T-helper 2 cell treated with Interferon-gamma antibody and Interleukin-4, amounts not matched to agents 5 μg/mL and 100 μg/mL, for 36 hours (primary cell): ENCODE data around the gene MYOCOS.
"Not testable (repeated sequence)": the region's sequence is repeated elsewhere in the genome, so short reads cannot be mapped to it uniquely, and the experiment has no call there.

Experiments used
- DNase-seq: peaks from one replicate; pipeline ENCODE4 v3.0.0; 2021; ENCODE audit warnings: low spot score
- H3K27ac Mint-ChIP-seq: one replicate; pipeline ENCODE4 v1.8.0; 2021; ENCODE audit warnings: mild to moderate bottlenecking, mixed read lengths
- H3K27me3 Mint-ChIP-seq: one replicate; pipeline ENCODE4 v1.8.0; 2021; ENCODE audit warnings: low read depth, mixed read lengths
- H3K36me3 Mint-ChIP-seq: one replicate; pipeline ENCODE4 v1.8.0; 2021; ENCODE audit warnings: low read depth, mixed read lengths
- H3K4me1 Mint-ChIP-seq: one replicate; pipeline ENCODE4 v1.8.0; 2021; ENCODE audit warnings: low read depth, mixed read lengths
- H3K4me3 Mint-ChIP-seq: one replicate; pipeline ENCODE4 v1.8.0; 2022; ENCODE audit warnings: mild to moderate bottlenecking, moderate library complexity, mixed read lengths
- H3K9me3 Mint-ChIP-seq: one replicate; pipeline ENCODE4 v1.8.0; 2021; ENCODE audit warnings: mixed read lengths

Gene MYOCOS

GRCh38 chr1:171640225-171640624 lies 18.2 kb downstream of the MYOCOS start:
- no peak for DNase-seq
- H3K36me3 Mint-ChIP-seq = no peaks in the 10 kb centered on the region
- no peak overlapping the region for H3K27ac Mint-ChIP-seq
- H3K27me3 Mint-ChIP-seq = peaks cover 7% of the 10 kb centered on the region
- no peak overlapping the region for H3K4me3 Mint-ChIP-seq
- no peaks in the 10 kb centered on the region for H3K9me3 Mint-ChIP-seq
- peaks cover 3% of the 10 kb centered on the region for H3K4me1 Mint-ChIP-seq

- no peaks in the 10 kb centered on the region for H3K36me3 Mint-ChIP-seq
- no peak overlapping the region for H3K4me3 Mint-ChIP-seq
- peaks cover 3% of the 10 kb centered on the region for H3K4me1 Mint-ChIP-seq
- H3K27ac Mint-ChIP-seq = no peak overlapping the region
- DNase-seq = no peak
- peaks cover 7% of the 10 kb centered on the region for H3K27me3 Mint-ChIP-seq
- no peaks in the 10 kb centered on the region for H3K9me3 Mint-ChIP-seq
These were observed 19.2 kb downstream of the MYOCOS start for GRCh38 chr1:171641076-171641864.

GRCh38 chr1:171642197-171642596 lies 20.2 kb downstream of the MYOCOS start:
- no peak overlapping the region for H3K4me3 Mint-ChIP-seq
- DNase-seq = no peak
- H3K36me3 Mint-ChIP-seq = no peaks in the 10 kb centered on the region
- no peaks in the 10 kb centered on the region for H3K9me3 Mint-ChIP-seq
- H3K27me3 Mint-ChIP-seq = peaks cover 7% of the 10 kb centered on the region
- H3K27ac Mint-ChIP-seq = no peak overlapping the region
- peaks cover 3% of the 10 kb centered on the region for H3K4me1 Mint-ChIP-seq

- Mint-ChIP-seq H3K9me3 (no peaks in the 10 kb centered on the region), H3K4me3 (no peak overlapping the region), H3K36me3 (no peaks in the 10 kb centered on the region), H3K27ac (no peak overlapping the region), H3K4me1 (peaks cover 3% of the 10 kb centered on the region), H3K27me3 (peaks cover 6% of the 10 kb centered on the region)
- DNase-seq = no peak
These were observed 21.1 kb downstream of the MYOCOS start for GRCh38 chr1:171643156-171643555.

GRCh38 chr1:171644805-171645483 lies 22.9 kb downstream of the MYOCOS start:
- Mint-ChIP-seq H3K9me3 (no peaks in the 10 kb centered on the region), H3K27me3 (peaks cover 6% of the 10 kb centered on the region), H3K36me3 (no peaks in the 10 kb centered on the region), H3K27ac (no peak overlapping the region), H3K4me3 (peak overlapping the region; percentile 16), H3K4me1 (peaks cover 3% of the 10 kb centered on the region)
- DNase-seq = peak; percentile 52

GRCh38 chr1:171645553-171646248 lies 23.7 kb downstream of the MYOCOS start:
- no peak overlapping the region for H3K27ac Mint-ChIP-seq
- H3K4me3 Mint-ChIP-seq = peak overlapping the region; percentile 16
- H3K36me3 Mint-ChIP-seq = no peaks in the 10 kb centered on the region
- H3K27me3 Mint-ChIP-seq = peaks cover 8% of the 10 kb centered on the region
- H3K4me1 Mint-ChIP-seq = peaks cover 3% of the 10 kb centered on the region
- no peaks in the 10 kb centered on the region for H3K9me3 Mint-ChIP-seq
- DNase-seq = no peak

GRCh38 chr1:171646249-171646560 lies 24.2 kb downstream of the MYOCOS start:
- no peak for DNase-seq
- H3K36me3 Mint-ChIP-seq = no peaks in the 10 kb centered on the region

GRCh38 chr1:171652234-171652822 lies 30.3 kb downstream of the MYOCOS start, which contains the start of gene MYOC:
Gene MYOC, minus strand, starts transcription at chr1:171652688. Its CDS starts 77 bp downstream, at chr1:171652611.
- no peak for DNase-seq
- Mint-ChIP-seq H3K27me3 (peaks cover 18% of the 10 kb centered on the region), H3K36me3 (no peaks in the 10 kb centered on the region), H3K9me3 (no peaks in the 10 kb centered on the region), H3K4me3 (no peak within 1 kb of the TSS), H3K4me1 (peaks cover 8% of the 10 kb centered on the region), H3K27ac (no peak within 1 kb of the TSS)

More at GRCh38 chr1:171646249-171646560, 24.2 kb downstream of the MYOCOS start:
- Mint-ChIP-seq H3K27ac (no peak overlapping the region), H3K27me3 (peaks cover 11% of the 10 kb centered on the region), H3K4me3 (no peak overlapping the region), H3K9me3 (no peaks in the 10 kb centered on the region), H3K4me1 (peaks cover 3% of the 10 kb centered on the region)

GRCh38 chr1:171653796-171654195 lies 31.8 kb downstream of the MYOCOS start:
- no peaks in the 10 kb centered on the region for H3K9me3 Mint-ChIP-seq
- DNase-seq = no peak
- H3K27ac Mint-ChIP-seq = no peak overlapping the region
- H3K4me3 Mint-ChIP-seq = no peak overlapping the region
- H3K27me3 Mint-ChIP-seq = peaks cover 18% of the 10 kb centered on the region
- H3K36me3 Mint-ChIP-seq = no peaks in the 10 kb centered on the region
- peaks cover 8% of the 10 kb centered on the region for H3K4me1 Mint-ChIP-seq

GRCh38 chr1:171654201-171654941 lies 32.3 kb downstream of the MYOCOS start:
- Mint-ChIP-seq H3K36me3 (no peaks in the 10 kb centered on the region), H3K4me1 (peaks cover 8% of the 10 kb centered on the region), H3K9me3 (no peaks in the 10 kb centered on the region), H3K27ac (no peak overlapping the region), H3K27me3 (peaks cover 18% of the 10 kb centered on the region), H3K4me3 (no peak overlapping the region)
- no peak for DNase-seq

- H3K27ac Mint-ChIP-seq = no peak overlapping the region
- peaks cover 14% of the 10 kb centered on the region for H3K27me3 Mint-ChIP-seq
- peaks cover 8% of the 10 kb centered on the region for H3K4me1 Mint-ChIP-seq
- no peaks in the 10 kb centered on the region for H3K9me3 Mint-ChIP-seq
- peak; percentile 61 for DNase-seq
- no peaks in the 10 kb centered on the region for H3K36me3 Mint-ChIP-seq
- H3K4me3 Mint-ChIP-seq = peak overlapping the region; percentile 62
These were observed 33.1 kb downstream of the MYOCOS start for GRCh38 chr1:171654942-171655745.

- Mint-ChIP-seq H3K27me3 (peaks cover 17% of the 10 kb centered on the region), H3K27ac (no peak overlapping the region), H3K4me1 (peaks cover 8% of the 10 kb centered on the region), H3K4me3 (no peak overlapping the region), H3K9me3 (no peaks in the 10 kb centered on the region), H3K36me3 (no peaks in the 10 kb centered on the region)
- no peak for DNase-seq
These were observed 33.7 kb downstream of the MYOCOS start for GRCh38 chr1:171655746-171656116.

- not testable (repeated sequence) for DNase-seq, H3K9me3 Mint-ChIP-seq, H3K27ac Mint-ChIP-seq, H3K4me3 Mint-ChIP-seq, H3K36me3 Mint-ChIP-seq, H3K4me1 Mint-ChIP-seq
- peaks cover 13% of the 10 kb centered on the region for H3K27me3 Mint-ChIP-seq
These were observed 34.2 kb downstream of the MYOCOS start for GRCh38 chr1:171656206-171656605.
